ENCODE results near the gene BRCA1.

BRCA1 gene

GRCh38 chr17:43024407-43025289, 100.5 kb downstream of the BRCA1 start, which contains the start of gene RND2:
RND2 (plus strand) TSS chr17:43025231; CDS start chr17:43025348, 117 bp downstream.
- peak; percentile 95 to 96 for DNase-seq

- DNase-seq, result peak; percentile 74 to 80
Measured at GRCh38 chr17:43021741-43022512, 103.2 kb downstream of the BRCA1 start, which contains the start of gene VAT1. VAT1 (minus strand) TSS chr17:43022385; CDS start chr17:43022322, 63 bp downstream.

GRCh38 chr17:43020789-43021740, 104.1 kb downstream of the BRCA1 start:
- peak; percentile 37 to 51 for DNase-seq

- no peak for DNase-seq
Measured at GRCh38 chr17:43020030-43020621, 105.0 kb downstream of the BRCA1 start.

GRCh38 chr17:43019418-43019817, 105.7 kb downstream of the BRCA1 start:
- DNase-seq, result no peak

GRCh38 chr17:43018932-43019331, 106.2 kb downstream of the BRCA1 start:
- DNase-seq, result no peak

- DNase-seq, result peak; percentile 41 to 55
Measured at GRCh38 chr17:43018008-43018853, 106.9 kb downstream of the BRCA1 start.

- no peak for DNase-seq
Measured at GRCh38 chr17:43016216-43016615, 108.9 kb downstream of the BRCA1 start.

- DNase-seq, result no peak
Measured at GRCh38 chr17:43015579-43015978, 109.6 kb downstream of the BRCA1 start.

- DNase-seq, result no peak
Measured at GRCh38 chr17:43014649-43015542, 110.3 kb downstream of the BRCA1 start.

- no peak for DNase-seq
Measured at GRCh38 chr17:43014020-43014648, 111.0 kb downstream of the BRCA1 start.

GRCh38 chr17:43013296-43013695, 111.9 kb downstream of the BRCA1 start:
- no peak for DNase-seq

- no peak for DNase-seq
Measured at GRCh38 chr17:43011728-43012472, 113.3 kb downstream of the BRCA1 start.

GRCh38 chr17:43010667-43011308, 114.4 kb downstream of the BRCA1 start:
- no peak for DNase-seq

- peak; percentile 50 to 82 for DNase-seq
Measured at GRCh38 chr17:43006639-43007551, 118.3 kb downstream of the BRCA1 start, which contains the start of gene IFI35. IFI35 (plus strand) TSS chr17:43006784; CDS start chr17:43006948, 164 bp downstream.

- no peak for DNase-seq
Measured at GRCh38 chr17:43003542-43004172, 121.5 kb downstream of the BRCA1 start.

Measured in NCI-H2081 (cell line).